H7 (cell line): ENCODE data around the gene CXCL17. TPM values are rescaled to one million over a fixed set of nuclear protein-coding genes. Genes with fewer than 3 reads are reported as not detected.
"Not testable (repeated sequence)": the region's sequence is repeated elsewhere in the genome, so short reads cannot be mapped to it uniquely, and the experiment has no call there.

Experiments used
- DNase-seq: peaks from one replicate; pipeline ENCODE4 v3.0.0; 2012
- H3K27me3 ChIP-seq: 2 replicates; pipeline ENCODE4 v1.6.0; 2011; ENCODE audit warnings: mild to moderate bottlenecking, low read length; ENCODE audit not compliant: control insufficient read depth, insufficient read depth
- H3K36me3 ChIP-seq: replicated peaks from 2 replicates; pipeline ENCODE4 v1.5.1; 2011; ENCODE audit warnings: low read length; ENCODE audit not compliant: control insufficient read depth, insufficient read depth
- H3K4me3 ChIP-seq: 2 replicates; pipeline ENCODE4 v1.5.1; 2011; ENCODE audit warnings: low read depth, mild to moderate bottlenecking, control low read depth, low read length, moderate library complexity; ENCODE audit not compliant: insufficient read depth
- total RNA-seq: library from RNA; depleted of rRNA; stranded (reverse); fragments of >200 nt; shearing (Covaris generic); gene quantifications from 2 replicates; pipeline ENCODE4 v1.2.3, GENCODE V29; 2014; rRNA removed

CXCL17 gene, protein sequence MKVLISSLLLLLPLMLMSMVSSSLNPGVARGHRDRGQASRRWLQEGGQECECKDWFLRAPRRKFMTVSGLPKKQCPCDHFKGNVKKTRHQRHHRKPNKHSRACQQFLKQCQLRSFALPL
- not detected in 2 replicates for total RNA-seq

DNA sequence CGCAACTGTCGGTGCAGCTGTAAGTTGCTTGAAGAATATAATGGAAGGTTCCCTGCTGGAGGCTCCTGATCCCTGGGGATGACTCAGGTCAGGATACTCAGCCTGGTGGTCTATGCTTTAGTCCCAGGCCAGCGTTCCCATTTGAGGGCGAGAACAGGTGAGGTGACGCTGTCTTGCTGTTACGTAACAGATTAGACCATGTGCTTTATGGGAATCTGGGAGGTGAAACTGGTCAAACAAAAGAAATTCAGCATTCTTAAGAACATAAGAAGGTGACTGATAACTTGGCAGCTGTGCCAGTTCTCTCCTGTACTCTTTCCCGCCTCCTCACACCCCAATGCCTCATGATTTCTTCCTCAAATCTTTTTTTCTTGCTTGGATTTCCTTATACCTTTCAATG, at the start of gene CXCL17:
TSS of gene CXCL17 (minus strand) at position 114 of the 400 bp plus-strand sequence. CDS start 114 bp downstream, outside the sequence.
- no peak within 1 kb of the TSS for H3K4me3 ChIP-seq
- H3K36me3 ChIP-seq: no peaks in the 10 kb centered on the region
- DNase-seq: peak; percentile 22
- H3K27me3 ChIP-seq: peaks cover 4% of the 10 kb centered on the region; the same call in 1 of the 2 replicates

GRCh38 chr19:42488783-42489521, 46.2 kb upstream of the CXCL17 start:
- Histone ChIP-seq H3K27me3 (no peaks in the 10 kb centered on the region), H3K4me3 (no peak overlapping the region), H3K36me3 (no peaks in the 10 kb centered on the region)
- DNase-seq: no peak

- Histone ChIP-seq H3K36me3 (no peaks in the 10 kb centered on the region), H3K27me3 (no peaks in the 10 kb centered on the region), H3K4me3 (no peak overlapping the region)
- DNase-seq: no peak
Measured at GRCh38 chr19:42487798-42488178, 45.0 kb upstream of the CXCL17 start.

GRCh38 chr19:42487032-42487797, 44.5 kb upstream of the CXCL17 start:
- DNase-seq: no peak
- H3K27me3 ChIP-seq: no peaks in the 10 kb centered on the region
- H3K36me3 ChIP-seq: no peaks in the 10 kb centered on the region
- no peak overlapping the region for H3K4me3 ChIP-seq

- H3K36me3 ChIP-seq, DNase-seq, H3K27me3 ChIP-seq, H3K4me3 ChIP-seq: not testable (repeated sequence)
Measured at GRCh38 chr19:42485036-42485435, 42.3 kb upstream of the CXCL17 start.

- Histone ChIP-seq H3K4me3 (no peak overlapping the region), H3K27me3 (no peaks in the 10 kb centered on the region), H3K36me3 (no peaks in the 10 kb centered on the region)
- no peak for DNase-seq
Measured at GRCh38 chr19:42480335-42481095, 37.8 kb upstream of the CXCL17 start.

- H3K4me3 ChIP-seq: no peak overlapping the region
- DNase-seq: no peak
- no peaks in the 10 kb centered on the region for H3K36me3 ChIP-seq
- no peaks in the 10 kb centered on the region for H3K27me3 ChIP-seq
Measured at GRCh38 chr19:42479736-42480135, 37.0 kb upstream of the CXCL17 start.

GRCh38 chr19:42478765-42479311, 36.1 kb upstream of the CXCL17 start:
- Histone ChIP-seq H3K27me3 (no peaks in the 10 kb centered on the region), H3K36me3 (no peaks in the 10 kb centered on the region), H3K4me3 (no peak overlapping the region)
- no peak for DNase-seq

DNA sequence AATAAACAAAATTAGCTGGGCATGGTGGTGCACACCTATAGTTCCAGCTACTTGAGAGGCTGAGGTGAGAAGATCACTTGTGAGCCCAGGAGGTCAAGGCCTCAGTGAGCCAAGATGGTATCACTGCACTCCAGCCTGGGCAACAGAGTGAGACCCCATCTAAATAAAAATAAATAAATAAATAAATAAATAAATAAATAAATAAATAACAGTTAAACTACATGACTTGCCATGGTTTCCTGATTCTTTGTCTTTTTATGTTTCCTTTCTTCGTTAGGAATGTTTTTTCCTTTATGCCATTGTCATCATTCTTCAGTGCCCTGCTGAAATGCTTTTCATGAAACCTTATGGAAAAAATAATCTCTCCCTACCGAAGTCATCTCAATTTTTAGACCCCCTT, 35.2 kb upstream of the CXCL17 start:
- H3K4me3 ChIP-seq: no peak overlapping the region
- no peak for DNase-seq
- no peaks in the 10 kb centered on the region for H3K36me3 ChIP-seq
- H3K27me3 ChIP-seq: no peaks in the 10 kb centered on the region

- Histone ChIP-seq H3K36me3 (no peaks in the 10 kb centered on the region), H3K4me3 (no peak overlapping the region), H3K27me3 (no peaks in the 10 kb centered on the region)
- DNase-seq: no peak
Measured at GRCh38 chr19:42477117-42477516, 34.4 kb upstream of the CXCL17 start.

DNA sequence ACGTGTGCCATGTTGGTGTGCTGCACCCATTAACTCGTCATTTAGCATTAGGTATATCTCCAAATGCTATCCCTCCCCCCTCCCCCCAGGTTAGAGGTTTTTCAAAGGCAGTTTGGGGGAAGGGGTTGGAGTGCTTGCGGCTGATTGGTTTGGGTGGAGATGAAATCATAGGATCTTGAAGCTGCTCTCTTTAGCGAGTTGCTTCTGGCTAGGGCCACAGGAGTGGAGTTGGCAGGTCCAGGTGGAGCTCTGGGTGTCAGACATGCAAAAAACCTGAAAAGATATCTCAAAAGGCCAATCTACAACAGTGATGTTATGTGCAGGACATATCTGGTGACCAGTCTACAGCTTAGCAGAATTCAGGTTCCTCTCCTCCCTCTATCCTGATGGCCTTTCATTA, 32.6 kb upstream of the CXCL17 start:
- Histone ChIP-seq H3K4me3 (no peak overlapping the region), H3K27me3 (no peaks in the 10 kb centered on the region)
- DNase-seq: no peak

DNA sequence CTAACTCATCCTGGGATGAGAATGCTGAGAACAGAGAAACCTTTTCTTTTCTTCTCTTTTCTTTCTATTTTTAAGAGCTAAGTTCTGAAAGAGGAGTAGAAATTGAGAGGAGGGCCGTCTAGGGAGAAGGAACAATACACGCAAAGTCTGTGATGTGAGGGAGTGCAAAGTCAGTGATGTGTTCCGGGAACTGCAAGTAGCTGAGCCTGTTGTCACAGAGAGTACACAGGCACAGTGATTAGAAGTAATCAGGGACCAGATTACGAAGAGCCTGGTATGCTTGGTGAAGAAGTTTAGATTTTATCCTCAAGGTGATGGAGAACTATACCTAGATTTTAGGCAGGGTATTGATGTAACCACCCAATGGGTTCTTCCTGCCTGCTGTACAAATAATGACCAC, 32.0 kb upstream of the CXCL17 start:
- no peaks in the 10 kb centered on the region for H3K27me3 ChIP-seq
- DNase-seq: no peak
- H3K4me3 ChIP-seq: no peak overlapping the region
- no peaks in the 10 kb centered on the region for H3K36me3 ChIP-seq

More for the DNA sequence above, 32.6 kb upstream of the CXCL17 start:
- H3K36me3 ChIP-seq: no peaks in the 10 kb centered on the region

- no peak overlapping the region for H3K4me3 ChIP-seq
- DNase-seq: peak; percentile 48
- H3K36me3 ChIP-seq: no peaks in the 10 kb centered on the region
- H3K27me3 ChIP-seq: no peaks in the 10 kb centered on the region
Measured at GRCh38 chr19:42473686-42474085, 30.9 kb upstream of the CXCL17 start.

- DNase-seq: no peak
- no peaks in the 10 kb centered on the region for H3K36me3 ChIP-seq
- no peaks in the 10 kb centered on the region for H3K27me3 ChIP-seq
Measured at GRCh38 chr19:42472402-42473147, 29.8 kb upstream of the CXCL17 start.

More at GRCh38 chr19:42472402-42473147, 29.8 kb upstream of the CXCL17 start:
- no peak overlapping the region for H3K4me3 ChIP-seq
